T-helper 9 cell (primary cell): ENCODE results near the gene NMNAT2.
"Not testable (repeated sequence)": the region's sequence is repeated elsewhere in the genome, so short reads cannot be mapped to it uniquely, and the experiment has no call there.

Experiments used
- DNase-seq: peaks from one replicate; pipeline ENCODE4 v3.0.0-alpha.2; 2020
- total RNA-seq, 2 donors: gene quantifications; one replicate each; lab custom pipeline; 2026; lab: John Stamatoyannopoulos, UW

Gene NMNAT2
- total RNA-seq = 0 reads per million in 2 donors

GRCh38 chr1:183417772-183418491, at the start of gene NMNAT2:
Gene NMNAT2, minus strand, starts transcription at chr1:183418380. Its CDS starts 113 bp downstream, at chr1:183418267.
- DNase-seq = no peak

- DNase-seq = no peak
These were observed 49.5 kb upstream of the NMNAT2 start for GRCh38 chr1:183467687-183468086.

- DNase-seq = no peak
These were observed 48.6 kb upstream of the NMNAT2 start for GRCh38 chr1:183466781-183467180.

- no peak for DNase-seq
These were observed 45.4 kb upstream of the NMNAT2 start for GRCh38 chr1:183463566-183463965.

GRCh38 chr1:183461350-183461749, 43.2 kb upstream of the NMNAT2 start:
- no peak for DNase-seq

GRCh38 chr1:183460596-183460995, 42.4 kb upstream of the NMNAT2 start:
- DNase-seq = no peak

GRCh38 chr1:183457449-183457848, 39.3 kb upstream of the NMNAT2 start:
- no peak for DNase-seq

GRCh38 chr1:183456826-183457225, 38.6 kb upstream of the NMNAT2 start:
- no peak for DNase-seq

- no peak for DNase-seq
These were observed 36.2 kb upstream of the NMNAT2 start for GRCh38 chr1:183454377-183454776.

GRCh38 chr1:183450093-183450492, 31.9 kb upstream of the NMNAT2 start:
- DNase-seq = no peak

- no peak for DNase-seq
These were observed 31.1 kb upstream of the NMNAT2 start for GRCh38 chr1:183449223-183449770.

- DNase-seq = no peak
These were observed 26.1 kb upstream of the NMNAT2 start for GRCh38 chr1:183444243-183444642.

GRCh38 chr1:183443466-183443865, 25.3 kb upstream of the NMNAT2 start:
- DNase-seq = no peak

- no peak for DNase-seq
These were observed 24.8 kb upstream of the NMNAT2 start for GRCh38 chr1:183443011-183443410.

- DNase-seq = no peak
These were observed 19.9 kb upstream of the NMNAT2 start for GRCh38 chr1:183438060-183438459.

GRCh38 chr1:183435497-183435896, 17.3 kb upstream of the NMNAT2 start:
- DNase-seq = no peak

GRCh38 chr1:183433703-183434102, 15.5 kb upstream of the NMNAT2 start:
- no peak for DNase-seq

- no peak for DNase-seq
These were observed 14.3 kb upstream of the NMNAT2 start for GRCh38 chr1:183432548-183432875.

- no peak for DNase-seq
These were observed 13.8 kb upstream of the NMNAT2 start for GRCh38 chr1:183431840-183432547.

- not testable (repeated sequence) for DNase-seq
These were observed 9.4 kb upstream of the NMNAT2 start for GRCh38 chr1:183427591-183427990.

GRCh38 chr1:183424691-183425090, 6.5 kb upstream of the NMNAT2 start:
- no peak for DNase-seq

- DNase-seq = no peak
These were observed 5.4 kb upstream of the NMNAT2 start for GRCh38 chr1:183423541-183423940.

- no peak for DNase-seq
These were observed 1.2 kb upstream of the NMNAT2 start for GRCh38 chr1:183419399-183419798.

GRCh38 chr1:183418696-183419095, 516 bp upstream of the NMNAT2 start:
- DNase-seq = no peak
